Osteocyte (in vitro differentiated cells): ENCODE data around the gene RNF40. TPM values are rescaled to one million over a fixed set of nuclear protein-coding genes. Genes with fewer than 3 reads are reported as not detected.
"Not testable (repeated sequence)": the region's sequence is repeated elsewhere in the genome, so short reads cannot be mapped to it uniquely, and the experiment has no call there.

ENCODE experiments used
- DNase-seq: peaks from one replicate; pipeline ENCODE4 v3.0.0; 2021; ENCODE audit warnings: mixed read lengths; ENCODE audit not compliant: unreplicated experiment; ENCODE audit errors: extremely low spot score
- H3K27ac Mint-ChIP-seq: one replicate; pipeline ENCODE4 v1.8.0; 2021; ENCODE audit warnings: mild to moderate bottlenecking, mixed read lengths; ENCODE audit not compliant: unreplicated experiment
- H3K27me3 Mint-ChIP-seq: one replicate; pipeline ENCODE4 v1.8.0; 2021; ENCODE audit warnings: mixed read lengths; ENCODE audit not compliant: unreplicated experiment
- H3K36me3 Mint-ChIP-seq: one replicate; pipeline ENCODE4 v1.8.0; 2021; ENCODE audit warnings: mixed read lengths; ENCODE audit not compliant: unreplicated experiment
- H3K4me1 Mint-ChIP-seq: one replicate; pipeline ENCODE4 v1.8.0; 2021; ENCODE audit warnings: mixed read lengths; ENCODE audit not compliant: unreplicated experiment
- H3K4me3 Mint-ChIP-seq: one replicate; pipeline ENCODE4 v1.8.0; 2021; ENCODE audit warnings: mild to moderate bottlenecking, moderate library complexity, mixed read lengths; ENCODE audit not compliant: unreplicated experiment
- H3K9me3 Mint-ChIP-seq: one replicate; pipeline ENCODE4 v1.8.0; 2021; ENCODE audit warnings: mixed read lengths; ENCODE audit not compliant: unreplicated experiment
- CTCF ChIP-seq: fragments of 200-600 bp; sonication (generic); IDR thresholded peaks from 2 replicates; pipeline ENCODE4 v1.5.0; 2021; ENCODE audit warnings: antibody characterized with exemption, mild to moderate bottlenecking, moderate library complexity
- total RNA-seq: library from RNA; stranded (reverse); gene quantifications from 2 replicates; pipeline ENCODE4 v1.2.1, GENCODE V29; 2021

Gene RNF40
- total RNA-seq, 1 donor from 2014 or later: 118 TPM

GRCh38 chr16:30797670-30798309 lies 35.7 kb downstream of the RNF40 start:
- no peaks in the 10 kb centered on the region for H3K4me1 Mint-ChIP-seq
- DNase-seq: no peak
- no peak for TF ChIP-seq CTCF
- H3K27ac Mint-ChIP-seq: no peak overlapping the region
- H3K36me3 Mint-ChIP-seq: no peaks in the 10 kb centered on the region
- no peaks in the 10 kb centered on the region for H3K9me3 Mint-ChIP-seq
- H3K27me3 Mint-ChIP-seq: no peaks in the 10 kb centered on the region
- no peak overlapping the region for H3K4me3 Mint-ChIP-seq

- no peak for DNase-seq
- Mint-ChIP-seq H3K4me1 (peaks cover 15% of the 10 kb centered on the region), H3K4me3 (no peak overlapping the region), H3K9me3 (no peaks in the 10 kb centered on the region), H3K27me3 (no peaks in the 10 kb centered on the region), H3K27ac (no peak overlapping the region), H3K36me3 (no peaks in the 10 kb centered on the region)
- no peak for TF ChIP-seq CTCF
These were observed 40.8 kb downstream of the RNF40 start for GRCh38 chr16:30802936-30803335.

GRCh38 chr16:30805056-30805369 lies 42.9 kb downstream of the RNF40 start:
- Mint-ChIP-seq H3K27ac (peak overlapping the region; percentile 91), H3K27me3 (no peaks in the 10 kb centered on the region), H3K4me3 (peak overlapping the region; percentile 90), H3K36me3 (no peaks in the 10 kb centered on the region), H3K4me1 (peaks cover 15% of the 10 kb centered on the region), H3K9me3 (no peaks in the 10 kb centered on the region)
- no peak for TF ChIP-seq CTCF
- DNase-seq: no peak

- Mint-ChIP-seq H3K36me3 (no peaks in the 10 kb centered on the region), H3K27ac (peak overlapping the region; percentile 91), H3K9me3 (no peaks in the 10 kb centered on the region), H3K4me3 (peak overlapping the region; percentile 90), H3K4me1 (peaks cover 15% of the 10 kb centered on the region), H3K27me3 (no peaks in the 10 kb centered on the region)
- DNase-seq: peak; percentile 90
- TF ChIP-seq CTCF: peak; percentile 23
These were observed 43.4 kb downstream of the RNF40 start for GRCh38 chr16:30805370-30806169.

GRCh38 chr16:30808146-30808545 lies 46.0 kb downstream of the RNF40 start:
- no peak overlapping the region for H3K4me3 Mint-ChIP-seq

GRCh38 chr16:30808890-30809426 lies 46.8 kb downstream of the RNF40 start:
- H3K9me3 Mint-ChIP-seq, H3K27ac Mint-ChIP-seq, H3K36me3 Mint-ChIP-seq, DNase-seq, H3K27me3 Mint-ChIP-seq, H3K4me3 Mint-ChIP-seq: not testable (repeated sequence)
- H3K4me1 Mint-ChIP-seq: peaks cover 19% of the 10 kb centered on the region

More at GRCh38 chr16:30808146-30808545, 46.0 kb downstream of the RNF40 start:
- TF ChIP-seq CTCF: no peak
- Mint-ChIP-seq H3K36me3 (no peaks in the 10 kb centered on the region), H3K27me3 (peaks cover 3% of the 10 kb centered on the region), H3K4me1 (peaks cover 15% of the 10 kb centered on the region), H3K27ac (no peak overlapping the region), H3K9me3 (no peaks in the 10 kb centered on the region)
- no peak for DNase-seq

- H3K27ac Mint-ChIP-seq, H3K36me3 Mint-ChIP-seq, H3K4me3 Mint-ChIP-seq, DNase-seq, H3K27me3 Mint-ChIP-seq, H3K9me3 Mint-ChIP-seq: not testable (repeated sequence)
- peaks cover 23% of the 10 kb centered on the region for H3K4me1 Mint-ChIP-seq
These were observed 47.6 kb downstream of the RNF40 start for GRCh38 chr16:30809675-30810074.
